Stimulated activated CD4-positive, alpha-beta T cell treated with anti-CD3 and anti-CD28 coated beads, TNF-alpha, amount 100 ng/mL, for 4 hours (primary cell): ENCODE measurements around the gene ARHGAP21.
"Not testable (repeated sequence)": the region's sequence is repeated elsewhere in the genome, so short reads cannot be mapped to it uniquely, and the experiment has no call there.

Experiments
- DNase-seq, 3 experiments: peaks; one replicate each; pipeline ENCODE4 v3.0.0-alpha.2; 2020; ENCODE audit warnings: low read depth in 3 of 3

Gene ARHGAP21

DNA sequence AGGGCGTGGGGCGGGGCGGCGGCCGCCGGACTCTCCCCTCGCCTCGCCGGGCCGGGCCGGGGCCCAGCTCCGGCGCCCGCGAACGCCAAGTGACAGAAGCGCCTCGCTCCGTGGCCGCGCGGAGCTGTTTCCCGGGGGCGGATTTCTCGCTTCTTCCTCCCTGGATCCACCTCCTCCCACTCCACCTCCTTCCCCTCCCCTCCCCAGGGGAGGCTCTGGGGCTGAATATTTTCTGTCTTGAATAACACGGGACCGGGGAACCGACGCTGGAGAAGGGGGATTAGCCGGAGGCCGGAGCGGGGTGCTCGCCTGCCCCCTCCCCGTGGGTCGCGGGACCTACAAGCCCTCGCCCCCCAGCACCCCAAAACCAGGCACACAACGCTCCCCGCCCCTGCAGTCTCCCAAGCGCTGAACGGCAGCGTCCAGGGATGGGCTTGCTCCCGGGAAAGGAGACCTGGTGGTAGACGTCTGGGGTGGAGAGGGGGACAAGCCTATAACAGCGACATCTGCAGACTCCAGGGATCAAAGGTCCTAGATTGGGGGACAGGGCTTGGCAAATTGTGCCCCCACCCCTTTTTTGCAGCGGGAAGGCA lies at the start of gene ARHGAP21:
ARHGAP21 (minus strand) TSS at position 100 of the 593 bp plus-strand sequence. CDS start 1,988 bp downstream, outside the sequence.
- DNase-seq, result peak in 2 of 3 experiments; percentile 16 to 22

DNA sequence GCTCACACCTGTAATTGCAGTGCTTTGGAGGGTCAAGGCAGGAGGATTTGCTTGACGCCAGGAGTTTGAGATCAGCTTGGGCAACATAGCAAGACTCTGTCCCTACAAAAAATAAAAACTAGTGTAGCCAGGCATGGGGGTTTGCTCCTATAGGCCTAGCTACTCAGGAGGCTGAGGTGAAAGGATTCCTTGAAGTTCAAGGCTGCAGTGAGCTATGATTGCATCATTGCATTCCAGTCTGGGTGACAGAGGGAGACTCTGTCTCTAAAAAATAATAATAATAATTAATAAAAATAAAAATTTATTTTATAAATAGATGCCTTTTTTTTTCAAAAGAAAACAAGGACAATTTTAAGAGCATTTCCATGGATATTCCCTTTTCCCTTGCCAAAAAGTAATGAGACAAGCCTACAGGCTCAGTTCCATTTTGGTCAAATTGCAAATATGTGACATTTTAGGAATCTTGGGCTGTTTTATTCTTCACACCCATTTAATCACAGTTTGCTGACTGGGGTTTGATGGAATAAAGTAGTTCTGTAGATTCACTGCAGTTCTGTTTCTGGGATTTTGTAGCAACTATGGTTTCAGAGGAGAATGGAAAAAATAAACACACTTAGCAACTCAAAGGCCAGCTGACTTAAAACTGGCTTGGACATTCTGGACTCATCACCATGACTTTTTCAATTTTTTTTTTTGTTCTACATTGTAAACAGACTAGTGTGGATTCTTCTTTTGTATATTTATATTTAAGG lies 48.4 kb upstream of the ARHGAP21 start:
- no peak for DNase-seq

DNA sequence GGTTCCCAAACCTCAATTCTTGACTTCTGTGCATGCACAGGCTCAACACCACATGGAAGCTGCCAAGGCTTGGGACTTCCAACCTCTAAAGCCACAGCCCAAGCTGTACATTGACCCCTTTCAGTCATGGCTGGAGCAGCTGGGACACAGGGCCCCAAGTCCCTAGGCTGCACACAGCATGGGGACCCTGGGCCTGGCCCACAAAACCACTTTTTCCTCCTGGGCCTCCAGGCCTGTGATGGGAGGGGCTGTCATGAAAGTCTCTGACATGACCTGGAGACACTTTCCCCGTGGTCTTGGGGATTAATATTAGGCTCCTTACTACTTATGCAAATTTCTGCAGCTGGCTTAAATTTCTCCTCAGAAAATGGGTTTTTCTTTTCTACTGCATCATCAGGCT lies 41.3 kb upstream of the ARHGAP21 start:
- DNase-seq, result not testable (repeated sequence)

- DNase-seq, result no peak
Measured at GRCh38 chr10:24762966-24763623, 39.4 kb upstream of the ARHGAP21 start.

- no peak for DNase-seq
Measured at GRCh38 chr10:24762161-24762924, 38.7 kb upstream of the ARHGAP21 start.

DNA sequence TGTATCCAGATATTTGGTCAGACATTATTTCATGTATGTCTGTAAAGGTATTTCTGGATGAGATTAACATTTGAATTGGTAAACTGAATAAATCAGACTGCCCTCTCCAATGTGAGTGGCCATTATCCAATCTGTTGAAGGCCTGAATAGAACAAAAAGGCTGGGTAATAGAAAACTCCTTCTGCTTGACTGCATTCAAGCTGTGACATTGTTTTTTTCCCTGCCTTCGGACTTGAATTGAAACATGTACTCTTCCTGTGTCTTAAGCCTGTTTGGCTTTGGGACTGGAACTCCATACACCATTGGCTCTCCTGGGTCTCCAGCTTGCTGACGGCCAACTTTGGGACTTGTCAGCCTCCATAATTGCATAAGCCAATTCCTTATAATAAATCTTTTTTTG lies 36.0 kb upstream of the ARHGAP21 start:
- no peak for DNase-seq

DNA sequence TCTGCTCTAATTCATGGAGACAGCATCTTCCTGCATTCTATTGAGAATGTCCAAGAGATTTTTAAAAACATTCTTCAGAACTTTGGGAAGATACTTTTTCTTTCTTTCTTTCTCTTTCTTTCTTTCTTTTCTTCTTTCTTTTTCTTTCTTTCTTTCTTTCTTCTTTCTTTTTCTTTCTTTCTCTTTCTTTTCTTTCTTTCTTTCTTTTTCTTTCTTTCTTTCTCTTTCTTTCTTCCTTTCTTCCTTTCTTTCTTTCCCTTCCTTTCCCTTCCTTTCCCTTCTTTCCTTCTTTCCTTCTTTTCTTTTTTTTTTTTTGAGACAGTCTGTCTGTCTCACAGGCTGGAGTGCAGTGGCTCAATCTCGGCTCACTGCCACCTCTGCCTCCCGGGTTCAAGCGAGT lies 34.6 kb upstream of the ARHGAP21 start:
- DNase-seq, result not testable (repeated sequence)

- DNase-seq, result no peak
Measured at GRCh38 chr10:24756283-24756682, 32.6 kb upstream of the ARHGAP21 start.

DNA sequence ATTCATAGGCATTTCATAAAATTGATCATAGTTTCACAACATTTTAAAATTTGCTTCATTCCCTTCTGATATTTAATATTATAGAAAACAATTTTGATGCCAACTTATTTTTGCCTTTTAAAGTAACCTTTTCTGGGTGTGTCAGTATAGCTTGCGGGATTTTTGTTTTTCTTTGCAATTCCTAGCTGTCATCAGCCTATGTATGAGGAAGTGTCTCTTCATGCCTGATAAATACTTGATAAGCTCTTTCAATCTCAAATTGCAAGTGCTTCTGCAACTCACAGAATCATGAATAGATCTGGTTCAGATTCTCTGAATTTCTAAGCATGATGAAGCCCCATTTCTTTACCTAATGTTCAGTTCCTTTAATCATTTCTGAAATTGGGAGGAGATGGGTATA lies 28.0 kb upstream of the ARHGAP21 start:
- DNase-seq, result no peak

GRCh38 chr10:24750695-24751094 lies 27.0 kb upstream of the ARHGAP21 start:
- no peak for DNase-seq

DNA sequence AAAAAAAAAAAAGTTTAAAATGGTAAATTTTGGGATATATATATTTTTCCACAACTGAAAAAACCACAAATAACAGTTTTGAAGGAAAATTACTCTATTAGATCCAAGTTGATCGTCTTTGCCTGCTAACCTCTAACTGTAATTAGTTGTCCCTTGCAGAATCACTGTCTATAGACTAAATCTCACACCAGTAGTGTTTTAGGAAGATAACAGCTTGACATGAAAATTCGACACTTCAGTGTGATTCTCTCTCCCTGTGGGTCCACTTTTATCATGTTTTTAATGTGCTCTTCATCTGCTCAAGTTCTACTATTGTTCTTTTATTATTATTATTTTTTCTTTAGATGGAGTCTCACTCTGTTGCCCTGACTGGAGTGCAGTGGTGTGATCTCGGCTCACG lies 24.5 kb upstream of the ARHGAP21 start:
- DNase-seq, result no peak

DNA sequence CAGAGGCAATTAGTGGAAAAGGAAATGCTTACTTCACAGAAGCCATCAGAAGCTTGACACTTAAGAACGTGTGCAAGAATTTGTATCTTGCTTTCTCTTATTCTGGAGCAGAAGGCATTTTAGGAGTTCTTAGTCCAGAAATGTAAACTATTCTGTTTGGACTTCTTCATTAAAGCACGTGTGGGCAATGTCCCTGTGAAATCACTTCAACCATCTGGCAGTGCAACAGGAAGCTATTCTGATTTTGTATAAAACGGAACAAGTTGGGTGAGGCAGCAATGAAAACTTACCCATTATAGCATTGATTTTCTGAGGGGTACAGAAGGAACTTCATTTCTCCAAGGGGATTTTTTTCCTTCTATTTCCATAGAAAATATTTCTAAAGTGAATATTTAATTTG lies 21.3 kb upstream of the ARHGAP21 start:
- no peak for DNase-seq

- DNase-seq, result no peak
Measured at GRCh38 chr10:24740714-24741113, 17.0 kb upstream of the ARHGAP21 start.

- no peak for DNase-seq
Measured at GRCh38 chr10:24737001-24737400, 13.3 kb upstream of the ARHGAP21 start.

- no peak for DNase-seq
Measured at GRCh38 chr10:24731942-24732341, 8.3 kb upstream of the ARHGAP21 start.

GRCh38 chr10:24730811-24731210 lies 7.1 kb upstream of the ARHGAP21 start:
- no peak for DNase-seq

GRCh38 chr10:24727786-24728185 lies 4.1 kb upstream of the ARHGAP21 start:
- no peak for DNase-seq

DNA sequence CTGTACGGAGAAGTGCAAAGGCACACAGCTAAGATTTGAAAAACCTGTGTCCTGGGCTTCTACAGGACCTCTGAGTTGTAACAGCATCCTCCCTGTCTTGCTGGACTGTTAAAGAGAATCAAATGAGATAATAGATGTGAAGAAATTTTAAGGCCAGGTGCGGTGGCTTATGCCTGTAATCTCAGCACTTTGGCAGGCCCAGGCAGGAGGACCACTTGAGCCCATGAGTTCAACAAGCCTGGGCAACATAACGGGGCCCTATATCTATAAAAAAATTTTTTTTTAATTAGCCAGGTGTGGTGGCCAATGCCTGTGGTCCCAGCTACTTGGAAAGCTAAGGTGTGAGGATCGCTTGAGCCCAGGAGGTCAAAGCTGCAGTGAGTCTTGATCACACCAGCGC lies 2.9 kb upstream of the ARHGAP21 start:
- DNase-seq, result no peak

DNA sequence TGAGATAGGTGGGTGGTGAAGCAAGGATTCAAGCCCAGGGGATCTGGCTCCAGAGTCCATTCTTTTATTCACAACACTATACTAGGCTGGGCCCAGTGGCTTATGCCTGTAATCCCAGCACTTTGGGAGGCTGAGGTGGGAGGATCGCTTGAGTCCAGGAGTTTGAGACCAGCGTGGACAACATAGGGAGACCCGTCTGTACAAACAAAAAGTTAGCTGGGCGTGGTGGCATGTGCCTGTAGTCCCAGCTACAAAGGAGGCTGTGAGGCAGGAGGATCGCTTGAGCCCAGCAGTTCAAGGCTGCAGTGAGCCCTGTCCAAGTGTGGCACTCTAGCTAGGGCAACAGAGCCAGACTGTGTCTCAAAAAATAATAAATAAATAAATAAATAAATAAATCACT lies 2.3 kb upstream of the ARHGAP21 start:
- not testable (repeated sequence) for DNase-seq

GRCh38 chr10:24724381-24725228 lies 918 bp upstream of the ARHGAP21 start:
- DNase-seq, result peak; percentile 94 to 97 (median 95)

GRCh38 chr10:24723386-24723787 lies 300 bp downstream of the ARHGAP21 start:
- DNase-seq, result peak in 2 of 3 experiments; percentile 5 to 9
